Thoracic aorta (tissue), 2 donors: ENCODE measurements around the gene PTGIS. TPM values are rescaled to one million over a fixed set of nuclear protein-coding genes. Genes with fewer than 3 reads are reported as not detected.
"Not testable (repeated sequence)": the region's sequence is repeated elsewhere in the genome, so short reads cannot be mapped to it uniquely, and the experiment has no call there.

Experiments used
- ATAC-seq: fragments of 150-250 bp; one replicate; pipeline ENCODE4 v1.8.0; 2017; ENCODE audit warnings: low read depth; ENCODE audit not compliant: insufficient number of reproducible peaks, low FRiP score
- DNase-seq: peaks from one replicate; pipeline ENCODE4 v3.0.0-alpha.2; 2020; ENCODE audit warnings: low spot score
- H3K27ac ChIP-seq, 2 donors: fragments of 200-600 bp; sonication (generic); 1 replicate in 1 of 2; 2 replicates in 1 of 2; pipeline ENCODE4 v1.5.1; 2016; ENCODE audit warnings: mild to moderate bottlenecking in 2 of 2, moderate library complexity in 2 of 2
- H3K27me3 ChIP-seq: fragments of 200-600 bp; sonication (generic); replicated peaks from 2 replicates; pipeline ENCODE4 v1.6.0; 2016; ENCODE audit warnings: mild to moderate bottlenecking; ENCODE audit not compliant: insufficient read depth
- H3K36me3 ChIP-seq: fragments of 200-600 bp; sonication (generic); one replicate; pipeline ENCODE4 v1.5.1; 2016
- H3K4me1 ChIP-seq, 2 donors: fragments of 200-600 bp; sonication (generic); 1 replicate in 1 of 2; 2 replicates in 1 of 2; pipeline versions ENCODE4 v1.5.1 to v1.6.0; 2016; ENCODE audit warnings: low read depth in 2 of 2, mild to moderate bottlenecking in 1 of 2; ENCODE audit not compliant: control insufficient read depth in 1 of 2
- H3K4me3 ChIP-seq: fragments of 200-600 bp; sonication (generic); 2 replicates; pipeline ENCODE4 v1.5.1; 2016; ENCODE audit warnings: mild to moderate bottlenecking
- H3K9me3 ChIP-seq: fragments of 200-600 bp; sonication (generic); 2 replicates; pipeline ENCODE4 v1.5.1; 2016
- CTCF ChIP-seq: fragments of 200-600 bp; sonication (generic); IDR thresholded peaks from one replicate; pipeline ENCODE4 v1.5.1; 2019; ENCODE audit warnings: antibody characterized with exemption
- total RNA-seq, 2 donors: library from RNA; depleted of rRNA; stranded (reverse); fragments of >200 nt; gene quantifications; one replicate each; pipeline versions ENCODE4 v1.1.0 to v1.2.3, GENCODE V29; 2016

Gene PTGIS
- total RNA-seq: 100 to 1,000 TPM; 397 to 465 TPM

- Histone ChIP-seq H3K9me3 (no peaks in the 10 kb centered on the region), H3K4me3 (peak within 1 kb of the TSS; percentile 85), H3K27me3 (no peaks in the 10 kb centered on the region), H3K36me3 (peaks cover 8% of the 10 kb centered on the region), H3K4me1 (peaks cover 23 to 75% of the 10 kb centered on the region in 2 donors), H3K27ac (peak within 1 kb of the TSS; percentile 97 to 99)
- DNase-seq (no peak), ATAC-seq (no peak)
- no peak for TF ChIP-seq CTCF
Observed at GRCh38 chr20:49567421-49568277, at the start of gene PTGIS. Gene PTGIS (minus strand): TSS chr20:49568137. CDS start chr20:49568116, 21 bp downstream.

GRCh38 chr20:49617394-49617793 lies 49.5 kb upstream of the PTGIS start:
- not testable (repeated sequence) for H3K9me3 ChIP-seq, H3K27ac ChIP-seq, DNase-seq, H3K27me3 ChIP-seq, ATAC-seq, H3K4me3 ChIP-seq, H3K36me3 ChIP-seq
- H3K4me1 ChIP-seq: peaks cover 0 to 14% of the 10 kb centered on the region in 2 donors

GRCh38 chr20:49616154-49617007 lies 48.4 kb upstream of the PTGIS start:
- DNase-seq (no peak), ATAC-seq (no peak)
- H3K36me3 ChIP-seq: no peaks in the 10 kb centered on the region
- TF ChIP-seq CTCF: no peak
- peaks cover 0 to 16% of the 10 kb centered on the region in 2 donors for H3K4me1 ChIP-seq
- peak overlapping the region in 1 of 2 donors; percentile 23 for H3K27ac ChIP-seq
- H3K27me3 ChIP-seq: no peaks in the 10 kb centered on the region
- no peaks in the 10 kb centered on the region for H3K9me3 ChIP-seq
- H3K4me3 ChIP-seq: no peak overlapping the region

- no peaks in the 10 kb centered on the region for H3K9me3 ChIP-seq
- H3K27me3 ChIP-seq: no peaks in the 10 kb centered on the region
- no peak for ATAC-seq
- no peaks in the 10 kb centered on the region for H3K36me3 ChIP-seq
- peak overlapping the region in 1 of 2 donors; percentile 23 for H3K27ac ChIP-seq
- H3K4me3 ChIP-seq: no peak overlapping the region
- no peak for TF ChIP-seq CTCF
- no peak for DNase-seq
- peaks cover 4 to 24% of the 10 kb centered on the region in 2 donors for H3K4me1 ChIP-seq
Observed at GRCh38 chr20:49615401-49616153, 47.6 kb upstream of the PTGIS start.

- Histone ChIP-seq H3K4me1 (peaks cover 5 to 25% of the 10 kb centered on the region in 2 donors), H3K27ac (peak overlapping the region in 1 of 2 donors; percentile 23)
- H3K9me3 ChIP-seq, DNase-seq, H3K36me3 ChIP-seq, ATAC-seq, H3K27me3 ChIP-seq, H3K4me3 ChIP-seq: not testable (repeated sequence)
Observed at GRCh38 chr20:49615051-49615400, 47.1 kb upstream of the PTGIS start.
